Tongue (tissue), 2 donors: ENCODE measurements around the gene MAB21L4. TPM values are rescaled to one million over a fixed set of nuclear protein-coding genes. Genes with fewer than 3 reads are reported as not detected.
A peak's percentile ranks its signal among the peaks of the same experiment; 100 is the strongest.
"Not testable (repeated sequence)": the region's sequence is repeated elsewhere in the genome, so short reads cannot be mapped to it uniquely, and the experiment has no call there.

ENCODE experiments used
- DNase-seq: peaks from one replicate; pipeline ENCODE4 v3.0.0-alpha.2; 2015
- total RNA-seq: library from RNA; depleted of rRNA; stranded (reverse); fragments of >200 nt; gene quantifications from one replicate; pipeline ENCODE4 v1.2.3, GENCODE V29; 2014

MAB21L4 gene
- total RNA-seq, 1 donor from 2014 or later, result 23.0 TPM

DNA sequence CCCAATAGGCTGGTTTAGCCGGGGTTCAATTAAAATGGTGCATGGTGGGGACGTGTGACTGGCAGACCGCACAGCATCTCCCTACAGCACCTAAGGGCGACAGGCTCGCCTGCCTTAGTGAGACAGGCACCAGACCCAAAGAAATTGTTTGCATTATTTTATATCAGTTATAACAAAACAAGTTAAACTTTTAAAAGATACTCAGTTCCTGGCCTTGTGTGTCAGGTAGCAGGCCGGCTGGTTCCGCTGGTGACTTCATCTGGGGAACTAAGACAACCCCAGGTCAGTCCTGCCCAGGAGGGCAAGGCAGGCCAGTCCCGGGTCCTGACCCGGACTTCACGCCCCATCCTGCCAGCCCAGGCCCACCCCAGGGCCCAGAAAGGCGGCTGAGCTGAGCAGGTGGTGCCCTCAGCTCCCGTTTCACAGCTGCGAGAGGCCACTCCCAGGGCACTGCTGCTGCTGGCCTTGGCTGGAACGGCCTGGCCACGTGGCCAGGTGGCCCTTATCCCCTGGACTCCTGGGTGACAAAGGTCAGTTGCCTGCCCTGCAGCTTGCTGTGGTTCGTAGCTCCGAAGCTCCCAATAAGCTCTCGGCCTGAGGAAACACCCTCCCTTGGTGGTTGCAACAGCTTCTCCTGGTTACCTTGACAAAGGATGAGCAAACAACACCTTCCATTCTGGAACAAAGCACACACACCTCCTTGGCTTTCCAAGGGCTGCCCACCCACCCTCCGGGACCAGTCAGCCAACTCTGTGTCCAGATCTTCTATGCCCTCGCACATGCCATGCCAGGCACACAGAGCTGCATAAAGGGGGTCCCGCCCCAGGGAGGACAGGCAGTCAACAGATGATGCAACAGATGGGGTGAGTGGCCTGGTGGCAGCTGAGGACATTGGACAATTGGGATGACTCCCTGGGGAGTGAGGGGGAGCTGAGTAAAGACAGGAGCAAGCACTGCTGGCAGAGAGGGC lies 38.6 kb downstream of the MAB21L4 start:
- DNase-seq, result no peak

GRCh38 chr2:240856151-240856980 lies 39.6 kb downstream of the MAB21L4 start:
- DNase-seq, result no peak

- DNase-seq, result no peak
Observed at GRCh38 chr2:240855670-240856069, 40.3 kb downstream of the MAB21L4 start.

- no peak for DNase-seq
Observed at GRCh38 chr2:240852671-240853314, 43.2 kb downstream of the MAB21L4 start.

DNA sequence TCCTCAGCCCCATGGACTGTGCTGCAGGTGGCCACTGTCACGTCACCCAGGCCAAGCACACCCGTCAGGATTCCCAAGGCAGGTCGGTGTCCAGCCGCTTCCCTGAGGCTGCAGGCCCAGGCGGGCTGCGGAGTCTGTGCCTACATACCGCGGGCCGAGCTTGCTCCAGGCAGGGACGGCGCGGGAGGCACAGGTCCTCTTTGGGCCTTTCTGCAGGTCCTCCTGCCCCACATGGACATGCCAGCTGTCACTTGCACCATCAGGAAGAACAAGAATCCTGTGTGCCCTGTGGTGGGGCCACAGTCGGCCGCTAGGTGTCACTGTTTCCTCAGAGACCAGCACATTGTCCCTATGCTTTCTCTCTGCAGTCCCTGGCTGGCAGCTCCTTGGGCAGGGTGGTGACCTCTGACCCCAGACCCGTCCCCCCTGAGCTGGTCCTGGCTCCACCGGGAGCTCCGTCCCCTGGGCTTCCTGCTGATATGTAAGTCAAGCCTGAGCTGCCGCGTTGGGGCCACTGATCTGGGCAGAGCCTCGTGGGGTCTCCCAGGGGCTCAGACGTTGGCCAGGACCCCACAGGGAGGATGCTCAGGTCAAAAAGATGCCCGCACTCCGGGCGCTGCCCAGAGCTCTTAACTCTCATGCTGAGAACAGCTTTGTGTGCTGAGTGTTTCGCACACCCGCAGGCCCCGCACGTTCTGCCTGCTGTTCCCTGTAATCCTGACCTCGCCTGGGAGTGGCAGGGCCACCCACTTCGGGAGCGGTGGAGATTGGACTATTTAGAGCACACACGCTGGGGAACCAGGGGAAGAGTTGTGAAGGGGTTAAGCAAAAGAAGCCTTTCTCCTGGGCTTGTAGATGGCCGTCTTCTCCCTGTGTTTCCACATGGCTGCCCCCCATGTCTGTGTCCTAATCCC lies 44.6 kb downstream of the MAB21L4 start:
- peak; percentile 92 for DNase-seq

DNA sequence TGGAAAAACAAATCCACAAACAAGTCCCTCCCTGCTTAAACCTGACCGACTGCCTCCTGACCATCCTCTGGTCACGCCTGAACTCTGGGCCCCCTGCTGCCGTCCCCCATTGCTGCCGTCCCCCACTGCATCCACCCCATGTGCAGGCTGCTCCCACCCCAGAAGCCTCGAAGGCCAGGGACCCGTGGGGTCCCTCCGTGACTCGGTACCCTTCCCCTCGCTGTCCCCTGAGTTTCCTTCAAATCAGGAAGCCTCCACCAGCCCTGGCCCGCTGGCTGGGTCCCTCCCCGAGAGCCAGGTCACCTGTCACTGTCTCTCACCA lies 45.2 kb downstream of the MAB21L4 start:
- DNase-seq, result no peak

DNA sequence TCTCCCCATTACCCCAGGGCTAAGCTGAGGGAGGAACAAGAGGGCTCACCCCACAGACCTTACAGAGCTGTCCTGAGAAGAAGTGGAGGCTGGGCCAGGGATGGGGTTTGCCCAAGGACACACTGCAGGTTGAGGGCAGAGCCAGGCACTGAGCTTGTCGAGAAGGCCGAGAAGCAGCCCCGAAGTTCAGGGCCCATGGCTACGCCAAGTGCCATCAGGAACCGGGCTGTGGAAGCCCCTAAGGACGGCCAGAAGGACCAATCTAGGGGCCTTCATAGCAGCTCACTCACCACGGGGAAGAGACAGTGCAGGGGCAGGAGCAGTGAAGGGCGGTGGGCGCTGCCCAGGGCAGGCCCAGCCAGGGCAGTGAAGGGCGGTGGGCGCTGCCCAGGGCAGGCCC lies 45.9 kb downstream of the MAB21L4 start:
- DNase-seq, result no peak

- DNase-seq, result no peak
Observed at GRCh38 chr2:240848900-240849680, 46.9 kb downstream of the MAB21L4 start.

- DNase-seq, result no peak
Observed at GRCh38 chr2:240847817-240848216, 48.1 kb downstream of the MAB21L4 start.

DNA sequence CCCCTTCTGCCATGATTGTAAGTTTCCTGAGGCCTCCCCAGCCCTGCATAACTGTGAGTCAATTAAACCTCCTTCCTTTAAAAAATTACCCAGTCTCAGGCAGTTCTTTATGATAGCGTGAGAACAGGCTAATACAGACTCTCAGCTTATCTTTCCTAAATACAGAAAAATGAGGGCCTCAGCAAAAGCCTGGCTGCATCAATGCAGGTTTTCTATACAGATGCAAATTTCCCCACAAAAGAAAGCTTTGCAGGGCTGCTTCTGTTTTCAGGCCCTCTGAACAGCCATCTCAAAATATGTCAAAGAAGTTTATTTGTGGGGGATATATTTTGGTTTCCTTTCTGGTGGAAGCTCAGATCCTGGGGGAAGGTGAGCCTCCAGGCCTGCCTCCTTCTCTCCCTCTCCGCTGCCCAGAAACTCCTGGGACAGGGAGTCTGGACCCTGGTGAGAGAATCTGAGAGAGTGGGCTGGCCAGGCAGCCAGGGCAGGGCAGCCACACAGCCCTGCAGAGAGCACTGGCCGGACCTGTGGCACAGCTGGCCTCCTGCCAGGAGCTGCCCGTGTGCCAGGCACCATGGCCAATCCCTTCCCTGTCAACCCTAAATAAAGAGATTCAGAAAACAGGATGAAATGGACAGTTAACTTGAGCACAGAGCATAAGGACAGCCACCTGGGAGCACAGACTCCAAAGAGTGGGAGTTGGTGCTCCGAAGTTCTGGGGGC lies 48.9 kb downstream of the MAB21L4 start:
- DNase-seq, result no peak

GRCh38 chr2:240846309-240846708 lies 49.6 kb downstream of the MAB21L4 start:
- DNase-seq, result not testable (repeated sequence)

- peak; percentile 87 for DNase-seq
Observed at GRCh38 chr2:240840435-240841060, 55.4 kb downstream of the MAB21L4 start.

DNA sequence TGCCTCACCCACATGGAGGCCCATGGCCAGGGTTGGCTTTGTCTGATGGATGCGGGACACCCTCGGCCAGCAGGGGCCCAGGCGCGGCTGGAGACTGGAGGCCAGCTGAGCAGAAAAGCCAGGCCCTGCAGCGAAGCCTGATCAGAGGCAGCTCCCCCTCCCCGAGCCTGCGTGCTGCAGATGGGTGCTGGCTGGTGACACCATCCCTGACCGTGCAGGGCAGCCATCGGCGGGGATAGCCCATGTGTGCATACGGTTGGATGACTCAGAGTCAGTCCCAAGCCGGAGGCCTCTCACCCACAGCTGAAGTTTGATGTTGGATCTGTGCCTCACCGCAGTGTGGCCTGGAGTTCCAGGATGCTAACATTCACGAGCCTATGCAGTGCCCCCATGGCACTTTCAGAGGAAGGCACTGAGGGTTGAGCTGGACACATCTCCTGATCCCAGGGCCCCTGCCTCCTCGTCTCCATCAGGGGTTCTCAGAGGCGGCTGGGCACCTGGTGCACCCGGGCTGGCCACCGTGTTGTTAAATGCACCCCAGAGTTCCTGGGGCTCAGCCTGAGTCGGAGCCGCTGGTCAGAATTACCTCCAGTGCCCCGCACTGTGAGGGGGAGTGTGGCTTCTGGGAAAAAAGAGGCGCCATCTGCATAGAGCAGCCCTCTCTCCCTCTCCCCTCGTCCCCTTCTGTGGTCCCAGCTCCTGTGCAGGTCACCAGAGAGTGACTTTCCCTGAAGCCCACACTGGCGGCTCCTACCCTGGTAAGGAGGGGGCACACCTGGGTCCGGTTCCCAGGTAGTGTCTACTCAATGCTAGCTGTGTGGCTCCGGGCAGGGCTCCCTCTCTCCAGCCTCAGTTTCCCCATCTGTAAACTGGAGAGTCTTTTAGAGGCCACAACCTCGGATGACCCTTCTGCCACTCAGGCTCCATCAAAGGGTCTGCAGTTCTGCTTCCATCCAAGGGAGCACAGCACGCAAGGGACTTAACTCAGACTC lies 56.5 kb downstream of the MAB21L4 start:
- DNase-seq, result no peak

GRCh38 chr2:240837621-240838020 lies 58.3 kb downstream of the MAB21L4 start:
- no peak for DNase-seq

GRCh38 chr2:240836781-240837467 lies 59.0 kb downstream of the MAB21L4 start:
- peak; percentile 76 for DNase-seq
